Forelimb muscle (tissue), 1 donor: ENCODE data around the gene PUS1. TPM values are rescaled to one million over a fixed set of nuclear protein-coding genes. Genes with fewer than 3 reads are reported as not detected.

Experiments
- DNase-seq: peaks from one replicate; pipeline ENCODE4 v3.0.0-alpha.2; 2013; ENCODE audit warnings: low read depth
- polyA plus RNA-seq: library from polyadenylated mRNA; unstranded; fragments of 120-200 nt; gene quantifications from one replicate; pipeline ENCODE4 v1.2.1, GENCODE V29; 2013; ENCODE audit not compliant: insufficient read length

Gene PUS1
- polyA plus RNA-seq, 1 donor, result 12.2 TPM

GRCh38 chr12:131915823-131916222 is 13.3 kb upstream of the PUS1 start:
- DNase-seq, result no peak

- DNase-seq, result no peak
Observed at GRCh38 chr12:131916306-131917138, 12.6 kb upstream of the PUS1 start.

- no peak for DNase-seq
Observed at GRCh38 chr12:131917139-131917710, 11.9 kb upstream of the PUS1 start.

GRCh38 chr12:131917711-131918306 is 11.3 kb upstream of the PUS1 start:
- DNase-seq, result no peak

- DNase-seq, result no peak
Observed at GRCh38 chr12:131918311-131919050, 10.6 kb upstream of the PUS1 start.

- DNase-seq, result no peak
Observed at GRCh38 chr12:131919051-131919347, 10.1 kb upstream of the PUS1 start.

- no peak for DNase-seq
Observed at GRCh38 chr12:131919366-131920156, 9.5 kb upstream of the PUS1 start.

- DNase-seq, result no peak
Observed at GRCh38 chr12:131920157-131920508, 8.9 kb upstream of the PUS1 start.

GRCh38 chr12:131920902-131921840 is 7.9 kb upstream of the PUS1 start:
- DNase-seq, result no peak

- no peak for DNase-seq
Observed at GRCh38 chr12:131921866-131922769, 7.0 kb upstream of the PUS1 start.

- DNase-seq, result no peak
Observed at GRCh38 chr12:131922772-131923171, 6.3 kb upstream of the PUS1 start.

- no peak for DNase-seq
Observed at GRCh38 chr12:131923260-131923659, 5.8 kb upstream of the PUS1 start.

GRCh38 chr12:131927110-131928079 is 1.7 kb upstream of the PUS1 start:
- DNase-seq, result no peak

- DNase-seq, result no peak
Observed at GRCh38 chr12:131928080-131928710, 881 bp upstream of the PUS1 start.

- DNase-seq, result no peak
Observed at GRCh38 chr12:131929581-131930456, 743 bp downstream of the PUS1 start.

GRCh38 chr12:131930510-131930909 is 1.4 kb downstream of the PUS1 start:
- DNase-seq, result no peak

GRCh38 chr12:131933387-131933786 is 4.3 kb downstream of the PUS1 start:
- DNase-seq, result no peak
